Measurements from ENCODE around the gene PROM2. TPM values are rescaled to one million over a fixed set of nuclear protein-coding genes. Genes with fewer than 3 reads are reported as not detected.
A peak's percentile ranks its signal among the peaks of the same experiment; 100 is the strongest.

Gene PROM2
- total RNA-seq, 2 donors from 2014 or later = 2.2 to 2.3 TPM

- no peaks in the 10 kb centered on the region for H3K36me3 ChIP-seq (ENCODE audit: control insufficient read depth, insufficient read depth, low read length)
- Mint-ChIP-seq H3K4me1 (no peaks in the 10 kb centered on the region), H3K27me3 (ENCODE audit: insufficient read depth) (no peaks in the 10 kb centered on the region), H3K27ac (no peak overlapping the region), H3K9me3 (no peaks in the 10 kb centered on the region), H3K4me3 (no peak overlapping the region), H3K36me3 (ENCODE audit: low read depth) (no peaks in the 10 kb centered on the region)
- 86 to 95% methylated on average over 4 to 11 of the region's 11 CpGs for WGBS, 2 experiments (ENCODE audit: insufficient coverage in 1 of 2, insufficient read length in 1 of 2)
- H3K4me1 ChIP-seq (ENCODE audit: control insufficient read depth, insufficient read depth, low read length) = no peaks in the 10 kb centered on the region
- no peak for DNase-seq
- H3K9me3 ChIP-seq (ENCODE audit: control insufficient read depth, low read length) = no peaks in the 10 kb centered on the region
- H3K27me3 ChIP-seq (ENCODE audit: control insufficient read depth, insufficient read depth, low read length, poor library complexity, severe bottlenecking) = no peaks in the 10 kb centered on the region
- H3K27ac ChIP-seq (ENCODE audit: low read depth, low read length) = no peak overlapping the region
- no peak overlapping the region for H3K9ac ChIP-seq (ENCODE audit: extremely low read depth, low read length, poor library complexity, severe bottlenecking)
- no peak overlapping the region for H3K4me3 ChIP-seq (ENCODE audit: low read length)
- no peak for TF ChIP-seq CTCF (conservative IDR thresholded peaks at IDR 0.05)
These were observed 40.3 kb downstream of the PROM2 start for GRCh38 chr2:95314598-95314963.

GRCh38 chr2:95314964-95315611 lies 40.8 kb downstream of the PROM2 start:
- Mint-ChIP-seq H3K9me3 (no peaks in the 10 kb centered on the region), H3K27me3 (ENCODE audit: insufficient read depth) (no peaks in the 10 kb centered on the region), H3K36me3 (ENCODE audit: low read depth) (no peaks in the 10 kb centered on the region), H3K4me1 (no peaks in the 10 kb centered on the region), H3K4me3 (no peak overlapping the region), H3K27ac (no peak overlapping the region)
- H3K9ac ChIP-seq (ENCODE audit: extremely low read depth, low read length, poor library complexity, severe bottlenecking) = no peak overlapping the region
- no peaks in the 10 kb centered on the region for H3K27me3 ChIP-seq (ENCODE audit: control insufficient read depth, insufficient read depth, low read length, poor library complexity, severe bottlenecking)
- no peaks in the 10 kb centered on the region for H3K4me1 ChIP-seq (ENCODE audit: control insufficient read depth, insufficient read depth, low read length)
- no peaks in the 10 kb centered on the region for H3K36me3 ChIP-seq (ENCODE audit: control insufficient read depth, insufficient read depth, low read length)
- TF ChIP-seq CTCF (conservative IDR thresholded peaks at IDR 0.05) = peak; percentile 88
- peak; percentile 88 for DNase-seq
- no peaks in the 10 kb centered on the region for H3K9me3 ChIP-seq (ENCODE audit: control insufficient read depth, low read length)
- no peak overlapping the region for H3K27ac ChIP-seq (ENCODE audit: low read depth, low read length)
- H3K4me3 ChIP-seq (ENCODE audit: low read length) = no peak overlapping the region
- 75 to 80% methylated on average over 9 to 16 of the region's 16 CpGs for WGBS, 2 experiments (ENCODE audit: insufficient coverage in 1 of 2, insufficient read length in 1 of 2)

- no peak for TF ChIP-seq CTCF (conservative IDR thresholded peaks at IDR 0.05)
- H3K9me3 ChIP-seq (ENCODE audit: control insufficient read depth, low read length) = no peaks in the 10 kb centered on the region
- Mint-ChIP-seq H3K27ac (no peak overlapping the region), H3K4me1 (no peaks in the 10 kb centered on the region), H3K9me3 (no peaks in the 10 kb centered on the region), H3K36me3 (ENCODE audit: low read depth) (no peaks in the 10 kb centered on the region), H3K27me3 (ENCODE audit: insufficient read depth) (no peaks in the 10 kb centered on the region), H3K4me3 (no peak overlapping the region)
- no peak overlapping the region for H3K9ac ChIP-seq (ENCODE audit: extremely low read depth, low read length, poor library complexity, severe bottlenecking)
- no peaks in the 10 kb centered on the region for H3K27me3 ChIP-seq (ENCODE audit: control insufficient read depth, insufficient read depth, low read length, poor library complexity, severe bottlenecking)
- H3K4me3 ChIP-seq (ENCODE audit: low read length) = no peak overlapping the region
- WGBS, 2 experiments (ENCODE audit: insufficient coverage in 1 of 2, insufficient read length in 1 of 2) = 91 to 92% methylated on average over 17 to 19 of the region's 19 CpGs
- no peaks in the 10 kb centered on the region for H3K36me3 ChIP-seq (ENCODE audit: control insufficient read depth, insufficient read depth, low read length)
- H3K4me1 ChIP-seq (ENCODE audit: control insufficient read depth, insufficient read depth, low read length) = no peaks in the 10 kb centered on the region
- no peak for DNase-seq
- no peak overlapping the region for H3K27ac ChIP-seq (ENCODE audit: low read depth, low read length)
These were observed 41.7 kb downstream of the PROM2 start for GRCh38 chr2:95315801-95316411.
